IMR-90 (cell line): ENCODE results near the gene CDR2. TPM values are rescaled to one million over a fixed set of nuclear protein-coding genes. Genes with fewer than 3 reads are reported as not detected.
A peak's percentile ranks its signal among the peaks of the same experiment; 100 is the strongest.

Experiments
- ATAC-seq: fragments of 200-7000 bp; cut with Tn5 transposase; 2 replicates; pipeline ENCODE4 v1.9.1; 2020; ENCODE audit warnings: low read depth, mild to moderate bottlenecking, moderate library complexity
- BruUV-seq: library from RNA; stranded (reverse); fragments of 400-500 nt; replicated peaks from 2 replicates; lab custom pipeline; 2021; lab: Mats Ljungman, UMichigan
- CTCF ChIA-PET: fragments of 300-600 bp; formaldehyde crosslinking; extraction: SDS; loops from one replicate; lab custom pipeline; 2021; ENCODE audit warnings: antibody characterized with exemption; lab: Yijun Ruan, JAX
- POLR2A ChIA-PET: fragments of 300-600 bp; sonication (Branson Sonifier 250); formaldehyde crosslinking; loops from one replicate; lab custom pipeline; 2022; ENCODE audit warnings: antibody characterized with exemption; ENCODE audit not compliant: unreplicated experiment; lab: Charles Lee
- DNase-seq: peaks from one replicate; pipeline ENCODE4 v3.0.0; 2013
- H2AFZ ChIP-seq: replicated peaks from 2 replicates; pipeline ENCODE3; 2013; ENCODE audit warnings: low read length, mild to moderate bottlenecking; ENCODE audit not compliant: poor library complexity
- H2AK5ac ChIP-seq: 2 replicates; pipeline ENCODE4 v1.6.1; 2013; ENCODE audit warnings: low read depth, low read length, inconsistent platforms
- H2AK9ac ChIP-seq: replicated peaks from 2 replicates; pipeline ENCODE3; 2013; ENCODE audit warnings: mild to moderate bottlenecking, low read depth, low read length, moderate library complexity; ENCODE audit not compliant: poor library complexity
- H2BK120ac ChIP-seq: 2 replicates; pipeline ENCODE4 v1.6.1; 2013; ENCODE audit warnings: low read depth, low read length, inconsistent platforms
- H2BK15ac ChIP-seq: 3 replicates; pipeline ENCODE4 v1.6.1; 2013; ENCODE audit warnings: low read depth, low read length, inconsistent platforms
- H2BK20ac ChIP-seq: 2 replicates; pipeline ENCODE4 v1.6.1; 2013; ENCODE audit warnings: low read depth, mild to moderate bottlenecking, inconsistent platforms, low read length, moderate library complexity
- H2BK5ac ChIP-seq: 2 replicates; pipeline ENCODE4 v1.6.1; 2013; ENCODE audit warnings: mild to moderate bottlenecking, low read depth, low read length, inconsistent platforms; ENCODE audit not compliant: poor library complexity, severe bottlenecking
- H3K14ac ChIP-seq: replicated peaks from 2 replicates; pipeline ENCODE4 v1.6.1; 2013; ENCODE audit warnings: low read depth, low read length, inconsistent platforms
- H3K18ac ChIP-seq: 2 replicates; pipeline ENCODE4 v1.6.1; 2013; ENCODE audit warnings: low read depth, low read length, control low read depth
- H3K23ac ChIP-seq: 2 replicates; pipeline ENCODE4 v1.6.1; 2013; ENCODE audit warnings: low read depth, low read length, inconsistent platforms
- H3K27ac ChIP-seq: 2 replicates; pipeline ENCODE4 v1.5.1; 2013; ENCODE audit warnings: mild to moderate bottlenecking, control low read depth, low read length; ENCODE audit not compliant: insufficient read depth
- H3K27me3 ChIP-seq: 2 replicates; pipeline ENCODE4 v1.6.1; 2013; ENCODE audit warnings: low read length; ENCODE audit not compliant: control insufficient read depth, insufficient read depth
- H3K36me3 ChIP-seq: 2 replicates; pipeline ENCODE4 v1.6.1; 2013; ENCODE audit warnings: low read length, mixed read lengths; ENCODE audit not compliant: control insufficient read depth, insufficient read depth
- H3K4ac ChIP-seq: 2 replicates; pipeline ENCODE4 v1.6.1; 2013; ENCODE audit warnings: low read depth, low read length, inconsistent platforms
- H3K4me1 ChIP-seq: 2 replicates; pipeline ENCODE4 v1.6.1; 2013; ENCODE audit warnings: low read length, mixed read lengths; ENCODE audit not compliant: control insufficient read depth, insufficient read depth
- H3K4me2 ChIP-seq: 2 replicates; pipeline ENCODE4 v1.6.1; 2013; ENCODE audit warnings: low read depth, mild to moderate bottlenecking, control low read depth, low read length, moderate library complexity
- H3K4me3 ChIP-seq: 2 replicates; pipeline ENCODE4 v1.5.1; 2013; ENCODE audit warnings: low read depth, mild to moderate bottlenecking, control low read depth, low read length, moderate library complexity; ENCODE audit not compliant: insufficient read depth
- H3K56ac ChIP-seq: 2 replicates; pipeline ENCODE4 v1.6.1; 2013; ENCODE audit warnings: low read length, inconsistent platforms; ENCODE audit not compliant: insufficient read depth; ENCODE audit errors: extremely low read depth
- H3K79me1 ChIP-seq, 2 experiments: 2 replicates each; pipeline ENCODE4 v1.6.1; 2013; ENCODE audit warnings: low read length in 2 of 2, inconsistent platforms in 1 of 2, low read depth in 1 of 2
- H3K9ac ChIP-seq: 2 replicates; pipeline ENCODE4 v1.6.1; 2013; ENCODE audit warnings: low read depth, low read length, control low read depth
- H3K9me1 ChIP-seq: 2 replicates; pipeline ENCODE4 v1.6.1; 2013; ENCODE audit warnings: low read length, inconsistent platforms; ENCODE audit not compliant: insufficient read depth
- H3K9me3 ChIP-seq: 2 replicates; pipeline ENCODE4 v1.6.1; 2013; ENCODE audit warnings: low read length; ENCODE audit not compliant: control insufficient read depth, insufficient read depth
- H4K20me1 ChIP-seq: 2 replicates; pipeline ENCODE4 v1.6.1; 2013; ENCODE audit warnings: low read length, inconsistent platforms; ENCODE audit not compliant: insufficient read depth
- H4K5ac ChIP-seq: 2 replicates; pipeline ENCODE4 v1.6.1; 2013; ENCODE audit warnings: mild to moderate bottlenecking, low read depth, low read length, control low read depth
- H4K8ac ChIP-seq, 2 experiments: 2 replicates each; pipeline ENCODE4 v1.6.1; 2013; ENCODE audit warnings: low read depth in 2 of 2, low read length in 2 of 2, control low read depth in 1 of 2, inconsistent platforms in 1 of 2
- H4K91ac ChIP-seq: 2 replicates; pipeline ENCODE4 v1.6.1; 2013; ENCODE audit warnings: low read depth, low read length, inconsistent platforms; ENCODE audit not compliant: insufficient read depth
- BHLHE40 ChIP-seq: fragments of 150-350 bp; IDR thresholded peaks from 2 replicates; pipeline ENCODE4 v1.6.1; 2016; ENCODE audit warnings: mild to moderate bottlenecking, low read depth, low read length
- CEBPB ChIP-seq: IDR thresholded peaks from 2 replicates; pipeline ENCODE4 v1.6.1; 2012; ENCODE audit warnings: low read depth, low read length, improper control_type of control experiment
- CHD1 ChIP-seq: IDR thresholded peaks from 2 replicates; pipeline ENCODE4 v1.6.1; 2012; ENCODE audit warnings: low read depth, low read length, improper control_type of control experiment
- CTCF ChIP-seq: conservative IDR thresholded peaks from 2 replicates; pipeline ENCODE4 v1.5.1; 2012; ENCODE audit warnings: mild to moderate bottlenecking, low read depth, low read length, improper control_type of control experiment
- ELK1 ChIP-seq: fragments of 150-350 bp; IDR thresholded peaks from 2 replicates; pipeline ENCODE4 v1.6.1; 2016; ENCODE audit warnings: low read depth, mild to moderate bottlenecking, low read length, moderate library complexity, borderline replicate concordance
- FOS ChIP-seq: fragments of 150-350 bp; IDR thresholded peaks from 2 replicates; pipeline ENCODE4 v1.6.1; 2016; ENCODE audit warnings: low read depth, low read length
- MAFK ChIP-seq: IDR thresholded peaks from 2 replicates; pipeline ENCODE4 v1.6.1; 2012; ENCODE audit warnings: low read depth, low read length, improper control_type of control experiment
- MAZ ChIP-seq: IDR thresholded peaks from 2 replicates; pipeline ENCODE4 v1.6.1; 2012; ENCODE audit warnings: low read depth, mild to moderate bottlenecking, low read length, improper control_type of control experiment, moderate library complexity, borderline replicate concordance
- MXI1 ChIP-seq: IDR thresholded peaks from 2 replicates; pipeline ENCODE4 v1.6.1; 2012; ENCODE audit warnings: low read depth, mild to moderate bottlenecking, low read length, moderate library complexity, borderline replicate concordance
- NFE2L2 ChIP-seq: fragments of 150-350 bp; IDR thresholded peaks from 2 replicates; pipeline ENCODE4 v1.6.1; 2016; ENCODE audit warnings: low read depth, mild to moderate bottlenecking, low read length
- POLR2A ChIP-seq: IDR thresholded peaks from 2 replicates; pipeline ENCODE4 v1.6.1; 2012; ENCODE audit warnings: mild to moderate bottlenecking, low read depth, low read length
- RAD21 ChIP-seq: IDR thresholded peaks from 2 replicates; pipeline ENCODE4 v1.6.1; 2012; ENCODE audit warnings: low read length, improper control_type of control experiment
- RCOR1 ChIP-seq: IDR thresholded peaks from 2 replicates; pipeline ENCODE4 v1.6.1; 2012; ENCODE audit warnings: mild to moderate bottlenecking, low read length, improper control_type of control experiment; ENCODE audit not compliant: insufficient replicate concordance
- RFX5 ChIP-seq: IDR thresholded peaks from 2 replicates; pipeline ENCODE4 v1.8.0; 2012; ENCODE audit warnings: low read depth, mild to moderate bottlenecking, low read length, moderate library complexity
- SMC3 ChIP-seq: fragments of 150-350 bp; IDR thresholded peaks from 2 replicates; pipeline ENCODE4 v1.6.1; 2016; ENCODE audit warnings: low read depth, mild to moderate bottlenecking, antibody characterized with exemption, low read length, moderate library complexity
- USF2 ChIP-seq: fragments of 150-350 bp; IDR thresholded peaks from 2 replicates; pipeline ENCODE4 v1.6.1; 2017; ENCODE audit warnings: mild to moderate bottlenecking, antibody characterized with exemption, low read length, low read depth
- WGBS, 2 experiments: methylation state at CpG; one replicate each; pipeline versions ENCODE4 v1.1.5 to v1.1.7; 2013; ENCODE audit warnings: missing lambda C conversion rate in 2 of 2; ENCODE audit not compliant: insufficient read length in 1 of 2; ENCODE audit errors: extremely low coverage in 2 of 2; 5-methylcytosine and 5-hydroxymethylcytosine counted together
- dilution Hi-C: fragments of 300-500 bp; cut with HindIII; formaldehyde crosslinking; loops from one replicate; pipeline ENCODE4 v1.14.3; 2018; ENCODE audit warnings: low sequenced_read_pairs; ENCODE audit not compliant: unreplicated experiment
- in situ Hi-C: fragments of 300-500 bp; cut with MboI; formaldehyde crosslinking; loops from 3 replicates; pipeline ENCODE4 v1.14.3; 2019; ENCODE audit warnings: low sequenced_read_pairs, inconsistent platforms, mixed read lengths
- intact Hi-C: fragments of 100-400 bp; cut with micrococcal nuclease; formaldehyde crosslinking; loops from 2 replicates; pipeline ENCODE4 v1.10.0; 2022
- polyA plus RNA-seq, 3 experiments: library from polyadenylated mRNA; depleted of rRNA; stranded (reverse); fragments of >200 nt; gene quantifications; 2 replicates each; pipeline ENCODE4 v1.2.3, GENCODE V29; 2012; ENCODE audit warnings: low replicate concordance in 1 of 3
- total RNA-seq: library from RNA; depleted of rRNA; stranded (reverse); fragments of >200 nt; gene quantifications from 2 replicates; pipeline ENCODE4 v1.2.3, GENCODE V29; 2012

CDR2 gene
- total and polyA plus RNA-seq, 2 of the 4 experiments (the other 2 are of a cell fraction): 37.7 to 48.4 TPM

GRCh38 chr16:22322021-22322471 lies 52.4 kb downstream of the CDR2 start:
- no peak overlapping the region for H3K9ac ChIP-seq
- no peaks in the 10 kb centered on the region for H3K9me3 ChIP-seq
- no peak overlapping the region for H3K4me3 ChIP-seq
- no peak overlapping the region for H3K14ac ChIP-seq
- ChIA-PET POLR2A (no interaction called here), CTCF (no interaction called here)
- no peak overlapping the region for H3K56ac ChIP-seq
- no peak overlapping the region for H2BK15ac ChIP-seq
- no TSS peak for BruUV-seq
- no peak overlapping the region for H3K4me2 ChIP-seq
- no peak overlapping the region for H2AFZ ChIP-seq
- no peaks in the 10 kb centered on the region for H3K9me1 ChIP-seq
- no peaks in the 10 kb centered on the region for H3K4me1 ChIP-seq
- H3K18ac ChIP-seq: no peak overlapping the region
- no peak overlapping the region for H3K27ac ChIP-seq
- 95% methylated on average over 9 of the region's 11 CpGs; no CpG with 5 or more reads in 1 of the 2 experiments for WGBS, 2 experiments
- intact Hi-C loops (loop anchor here (5.0 kb wide), 1 partner anchor 765 kb away; no protein-coding TSS in a partner anchor), dilution Hi-C loops (no loop called here), in situ Hi-C loops (no loop called here)
- H4K91ac ChIP-seq: no peak overlapping the region
- H2AK9ac ChIP-seq: peak overlapping the region; percentile 42
- H3K36me3 ChIP-seq: peaks cover 50% of the 10 kb centered on the region
- no peak for DNase-seq
- H4K5ac ChIP-seq: no peak overlapping the region
- no peak for ATAC-seq
- no peak overlapping the region for H2AK5ac ChIP-seq
- H3K27me3 ChIP-seq: no peaks in the 10 kb centered on the region
- H3K23ac ChIP-seq: no peak overlapping the region
- no peak overlapping the region for H3K4ac ChIP-seq
- no peak overlapping the region for H2BK120ac ChIP-seq
- TF ChIP-seq FOS: no peak
- no peak for TF ChIP-seq CEBPB
- no peak for TF ChIP-seq SMC3
- no peak for TF ChIP-seq RAD21
- no peak for TF ChIP-seq MAZ
- no peak for TF ChIP-seq RCOR1
- TF ChIP-seq MXI1: no peak
- no peak for TF ChIP-seq MAFK
- TF ChIP-seq ELK1: no peak
- TF ChIP-seq CHD1: no peak
- TF ChIP-seq RFX5: no peak
- TF ChIP-seq USF2: no peak
- TF ChIP-seq CTCF: no peak
- TF ChIP-seq NFE2L2: no peak
- TF ChIP-seq BHLHE40: no peak
- no peak for TF ChIP-seq POLR2A
- peaks cover 19% of the 10 kb centered on the region for H4K20me1 ChIP-seq
- H3K79me1 ChIP-seq: peaks cover 0 to 20% of the 10 kb centered on the region in 2 experiments; a peak in 2 of 4 replicates
- peak overlapping the region; percentile 45 for H2BK5ac ChIP-seq
- H2BK20ac ChIP-seq: no peak overlapping the region
- H4K8ac ChIP-seq: no peak overlapping the region
